Activated CD8-positive, alpha-beta memory T cell treated with anti-CD3 and anti-CD28 coated beads, Interleukin-2, amount 50 U/mL, for 1 hour (primary cell): ENCODE data around the gene EIF4B.

ENCODE experiments used
- DNase-seq: peaks from one replicate; pipeline ENCODE4 v3.0.0-alpha.2; 2020; ENCODE audit errors: extremely low read depth

The EIF4B gene

GRCh38 chr12:53044896-53045695 is 38.8 kb downstream of the EIF4B start:
- DNase-seq, result no peak

- DNase-seq, result no peak
These were observed 39.4 kb downstream of the EIF4B start for GRCh38 chr12:53045696-53046045.

GRCh38 chr12:53046655-53047220 is 40.5 kb downstream of the EIF4B start:
- no peak for DNase-seq

DNA sequence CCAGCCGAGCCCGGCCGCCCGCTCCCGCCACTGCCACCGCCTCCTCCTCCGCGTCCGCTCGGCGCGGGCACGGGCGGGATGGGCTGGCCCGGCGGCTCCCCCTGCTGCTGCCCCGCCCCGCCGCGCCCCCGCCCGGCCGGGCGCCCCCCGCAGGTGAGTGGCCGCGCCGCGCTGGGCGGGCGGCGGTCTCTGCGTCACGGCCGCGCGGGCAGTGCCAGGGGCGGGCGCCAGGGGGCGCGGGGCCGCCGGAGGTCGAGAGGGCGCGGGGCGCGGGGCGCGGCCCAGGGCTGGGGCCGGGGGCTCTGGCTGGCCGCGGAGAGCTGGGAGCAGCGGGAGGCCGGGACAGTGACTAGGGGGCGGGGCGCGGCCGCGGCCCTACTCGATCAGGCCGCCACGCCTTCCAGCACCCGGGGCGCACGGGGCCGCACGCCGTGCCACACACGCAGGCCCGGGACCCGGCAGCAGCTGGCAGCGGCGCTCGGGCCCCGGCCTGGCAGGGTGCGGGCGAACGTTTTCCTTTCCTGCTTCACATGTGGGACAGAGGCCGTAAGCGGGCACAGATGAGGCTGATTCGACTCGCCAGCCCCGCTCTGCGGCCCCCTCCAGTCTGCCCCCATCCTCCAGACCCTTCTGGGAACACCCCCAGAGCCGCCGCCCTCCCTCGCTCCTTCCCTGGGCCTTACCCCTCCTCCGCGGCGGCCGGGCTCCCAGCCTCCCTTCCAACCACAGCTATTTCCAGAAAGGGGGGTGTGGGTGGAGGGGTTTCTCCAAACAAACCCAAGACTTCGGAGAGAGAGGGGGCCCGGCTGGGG is 41.2 kb downstream of the EIF4B start:
- DNase-seq, result no peak

DNA sequence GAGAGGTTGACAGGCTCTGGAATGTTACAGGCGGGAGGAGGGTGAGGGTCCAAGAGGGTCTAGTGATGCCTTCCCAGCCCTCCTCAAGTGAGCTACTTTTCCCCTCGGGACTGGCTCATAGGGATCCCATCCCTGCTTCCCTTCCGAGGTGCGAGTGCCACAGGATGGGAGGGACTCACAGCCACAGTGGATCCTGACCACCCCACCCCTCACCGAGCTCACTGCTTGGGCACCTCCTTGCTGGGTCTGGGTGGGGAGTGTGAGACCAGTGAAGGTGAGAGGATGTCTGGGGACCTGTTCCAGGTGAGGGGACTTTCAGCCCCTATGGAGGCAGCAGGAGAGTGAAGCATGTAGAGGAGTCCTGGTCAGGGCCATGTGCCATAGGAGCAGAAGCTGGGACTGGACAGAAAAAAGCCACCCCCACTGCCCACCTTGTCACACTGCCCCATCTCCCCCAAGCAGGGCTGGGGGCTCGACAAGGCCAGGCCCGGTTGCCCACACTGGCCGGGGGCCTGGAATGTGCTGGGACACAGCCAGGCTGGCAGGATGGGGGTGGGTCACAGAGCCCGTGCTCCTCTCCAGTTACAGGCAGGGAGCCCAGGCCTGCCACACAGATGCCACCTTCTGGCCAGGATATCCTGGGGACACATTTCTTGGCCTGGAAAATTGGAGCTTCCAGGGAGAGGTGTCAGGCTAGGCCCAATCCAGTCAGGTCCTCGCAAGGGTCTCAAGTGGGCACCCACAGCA is 42.0 kb downstream of the EIF4B start:
- DNase-seq, result no peak

DNA sequence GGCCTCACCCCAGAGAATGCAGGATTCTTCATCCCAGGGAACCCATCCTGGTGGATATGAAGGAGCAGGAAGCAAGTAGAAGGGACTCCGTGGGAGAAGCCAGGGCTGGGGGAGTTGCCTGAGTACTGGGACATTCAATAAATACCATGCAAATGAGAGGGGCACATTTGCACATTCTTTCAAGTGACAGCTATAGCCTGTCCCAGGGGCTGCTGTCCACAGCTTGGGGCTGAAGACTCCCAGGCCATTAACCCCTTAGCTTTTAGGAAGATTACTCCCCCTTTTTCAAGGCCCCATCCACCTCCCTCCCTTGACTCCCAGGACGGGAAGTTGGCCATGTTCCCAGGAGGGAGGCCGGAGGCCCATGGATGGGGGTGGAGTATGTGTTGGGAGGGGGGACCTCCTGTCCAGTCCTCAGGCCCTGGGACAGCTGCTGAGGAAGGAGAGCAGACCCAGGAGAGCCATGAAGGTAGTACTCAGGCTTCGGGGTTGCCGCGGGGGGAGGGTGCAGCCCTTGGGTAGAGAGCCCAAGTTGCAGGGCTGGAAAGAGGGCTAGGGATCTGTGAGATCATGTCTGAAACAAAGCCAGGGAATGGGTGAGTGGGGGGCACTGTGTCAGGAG is 42.6 kb downstream of the EIF4B start:
- DNase-seq, result no peak

DNA sequence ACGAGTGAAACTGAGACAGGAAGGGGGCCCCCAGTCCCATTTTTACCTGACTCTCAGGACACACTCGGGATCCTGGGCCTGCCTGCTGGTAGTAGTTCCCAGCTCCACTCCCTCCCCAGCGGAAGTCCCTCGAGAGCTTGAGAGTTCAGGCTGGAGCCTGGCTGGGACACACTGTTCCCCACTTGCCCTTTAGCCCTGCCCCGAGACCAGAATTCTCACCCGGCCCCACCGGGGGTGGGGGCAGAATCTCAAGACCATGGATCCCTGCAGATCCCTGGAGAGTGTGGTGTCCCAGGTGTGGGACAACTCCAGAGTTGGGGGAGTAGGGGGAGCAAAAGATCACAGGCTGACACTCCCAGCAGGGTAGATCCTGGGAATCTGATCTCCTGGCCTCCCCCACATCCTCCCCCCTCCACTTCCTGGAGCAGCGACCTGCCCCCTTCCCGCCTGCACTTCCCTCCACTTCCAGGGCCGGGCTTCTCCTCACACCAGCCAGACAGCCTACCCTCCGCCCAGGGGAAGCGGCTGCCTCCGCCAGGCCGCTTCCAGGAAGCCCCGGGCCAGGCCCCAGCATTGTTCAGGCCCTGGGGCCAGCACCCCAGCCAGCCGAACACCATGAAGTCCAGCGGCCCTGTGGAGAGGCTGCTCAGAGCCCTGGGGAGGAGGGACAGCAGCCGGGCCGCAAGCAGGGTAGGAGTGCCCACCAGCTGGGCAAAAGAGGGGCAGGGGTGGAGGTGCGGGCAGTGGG is 43.5 kb downstream of the EIF4B start, which contains the start of gene TNS2:
TSS of gene TNS2 (plus strand) at position 495 of the 748 bp plus-strand sequence. CDS start at position 616, 121 bp downstream.
- no peak for DNase-seq

DNA sequence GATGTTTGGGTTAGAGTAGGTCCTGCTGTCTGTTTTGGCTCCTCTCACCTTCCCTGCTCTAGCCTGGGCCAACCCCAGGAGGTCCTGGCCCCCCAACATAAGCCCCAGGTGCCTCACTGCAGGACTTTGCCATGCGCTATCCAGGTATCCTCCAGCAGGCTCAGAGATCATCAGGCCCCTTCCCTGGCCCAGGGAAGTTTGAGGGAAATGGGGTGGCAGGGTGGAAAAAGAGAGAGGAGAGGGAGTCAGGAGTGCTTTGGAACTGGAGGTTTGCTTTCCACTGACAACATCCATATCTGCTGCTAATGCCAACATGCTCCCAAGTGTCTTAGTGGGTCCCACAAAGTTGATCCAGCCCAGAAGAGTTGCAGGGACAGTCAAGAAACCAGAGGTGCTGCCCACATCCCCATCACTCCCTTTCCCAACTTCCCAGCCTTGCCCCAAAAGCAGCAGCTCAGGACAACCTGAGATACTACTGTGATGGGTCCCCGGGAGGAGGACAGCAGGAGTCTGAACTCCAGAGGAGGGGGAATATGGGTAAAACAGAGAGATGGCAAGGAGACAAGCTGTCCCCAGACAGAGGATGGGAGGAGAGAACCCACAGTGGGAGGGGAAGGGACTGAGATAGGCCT is 44.3 kb downstream of the EIF4B start:
- DNase-seq, result no peak

DNA sequence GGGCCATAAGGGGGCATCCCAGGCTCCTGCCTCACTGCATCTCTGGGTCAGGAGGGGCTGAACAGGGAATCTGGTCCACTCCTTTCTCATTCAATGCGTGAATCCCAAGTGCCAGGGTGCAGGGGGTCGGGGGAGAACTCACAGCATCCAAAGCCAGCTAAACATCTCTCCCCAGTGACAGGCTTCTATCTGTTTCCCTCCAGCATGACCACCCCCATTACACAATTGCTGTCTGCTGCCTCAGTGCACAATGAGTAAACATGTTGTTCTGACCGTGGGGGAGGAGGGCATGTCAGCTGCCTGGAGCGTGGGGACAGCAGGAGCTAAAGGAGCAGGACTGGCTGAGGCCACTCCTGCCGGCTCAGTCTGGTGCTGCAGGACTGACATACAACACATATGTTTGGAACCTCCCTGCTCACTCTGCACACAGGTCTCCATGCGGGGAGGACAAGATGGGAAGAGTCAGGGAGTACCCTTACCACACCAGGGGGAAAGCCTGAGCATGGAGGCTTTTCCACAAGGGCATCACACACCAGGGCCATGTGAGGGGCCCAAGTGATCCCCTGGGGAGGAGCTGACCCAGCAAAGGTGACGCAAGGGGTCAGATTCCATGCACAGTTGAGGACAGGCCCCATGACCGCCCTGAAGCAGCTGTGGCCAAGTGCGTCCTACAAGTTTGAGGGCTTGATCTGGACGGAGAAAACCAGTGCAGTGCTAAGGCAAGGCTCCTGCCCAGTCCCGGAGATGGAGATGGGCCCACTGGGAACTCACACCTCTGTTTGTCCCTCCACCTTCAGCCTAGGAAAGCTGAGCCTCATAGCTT is 45.0 kb downstream of the EIF4B start:
- DNase-seq, result no peak

GRCh38 chr12:53051881-53052412 is 45.7 kb downstream of the EIF4B start:
- no peak for DNase-seq

DNA sequence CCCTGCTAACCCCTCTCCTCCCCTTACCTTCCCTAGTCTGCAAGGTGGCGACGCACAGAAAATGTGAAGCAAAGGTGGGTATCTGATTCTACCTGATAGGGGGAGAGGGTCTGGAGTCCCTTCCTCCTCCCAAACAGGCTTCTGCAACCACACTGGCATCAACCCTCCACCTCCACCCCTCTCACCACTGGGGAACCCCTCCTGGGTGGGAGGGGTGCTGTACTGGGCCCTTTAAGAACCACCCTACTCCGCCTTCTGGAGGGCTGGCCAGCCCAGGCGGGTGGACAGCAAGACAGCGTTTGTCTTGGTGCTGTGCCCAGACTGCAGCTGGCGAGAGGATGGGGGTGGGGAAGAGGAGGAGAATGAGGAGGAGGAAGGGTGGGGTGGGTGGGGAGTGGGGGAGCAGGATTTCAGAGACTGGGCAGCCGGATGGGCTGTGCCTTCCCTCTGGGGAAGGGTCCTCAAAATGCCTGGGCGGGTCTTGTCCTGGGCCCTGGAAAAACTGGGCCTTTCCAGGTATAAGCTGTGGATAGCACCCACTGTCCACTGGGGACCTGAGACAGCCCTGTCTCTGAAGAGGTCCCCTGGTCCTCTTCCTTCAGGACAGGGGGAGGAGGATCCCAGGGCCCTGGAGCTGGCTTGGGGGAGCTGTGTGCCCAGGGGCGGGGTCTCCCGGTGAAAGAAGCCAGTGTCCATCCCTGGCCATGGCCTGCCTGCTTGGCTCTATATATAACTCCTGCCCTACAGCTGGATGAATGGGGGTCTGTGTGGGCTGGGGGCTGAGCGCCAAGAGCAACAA is 46.4 kb downstream of the EIF4B start:
- no peak for DNase-seq

DNA sequence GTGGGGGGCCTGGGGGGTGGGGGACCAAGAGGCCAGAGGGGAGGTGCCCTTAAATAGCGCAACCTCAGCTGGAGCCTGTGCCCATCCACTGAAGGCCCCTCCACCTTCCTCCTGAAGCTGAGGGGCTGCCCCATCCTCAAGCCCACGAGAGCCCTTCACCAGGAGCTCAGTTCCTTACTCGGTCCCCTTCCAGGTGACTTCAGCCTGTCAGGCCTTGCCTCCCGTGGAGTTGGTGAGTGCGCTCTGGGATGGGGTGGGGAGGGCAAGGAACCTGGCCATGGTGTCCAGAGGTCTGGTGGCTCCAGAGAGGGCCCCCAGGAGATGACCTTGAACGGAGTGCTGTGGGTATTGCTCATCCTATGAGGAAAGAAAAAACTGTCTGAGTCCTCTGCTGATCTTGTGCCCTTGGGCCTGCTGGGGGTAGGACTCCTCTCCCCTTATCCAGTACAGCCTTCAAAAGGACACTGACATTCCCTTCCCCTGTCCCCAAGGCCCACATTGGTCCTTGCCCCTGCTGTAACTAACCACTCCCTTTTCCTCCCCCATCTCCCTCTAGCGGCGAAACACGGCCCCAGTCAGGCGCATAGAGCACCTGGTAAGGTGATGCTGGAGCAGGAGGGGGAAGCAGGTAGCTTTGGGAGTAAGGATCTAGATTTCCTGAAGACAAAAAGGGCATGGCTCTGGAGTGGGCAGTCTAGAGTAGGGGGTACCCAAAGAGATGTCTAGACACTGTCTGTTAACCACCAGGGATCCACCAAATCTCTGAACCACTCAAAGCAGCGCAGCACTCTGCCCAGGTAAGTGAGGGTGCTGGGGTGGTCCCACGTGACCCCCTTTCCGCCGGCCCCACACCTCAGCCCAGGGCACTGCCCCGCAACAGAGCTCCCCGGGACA is 47.2 kb downstream of the EIF4B start:
- DNase-seq, result no peak

GRCh38 chr12:53054112-53054878 is 48.0 kb downstream of the EIF4B start:
- DNase-seq, result peak; percentile 82

DNA sequence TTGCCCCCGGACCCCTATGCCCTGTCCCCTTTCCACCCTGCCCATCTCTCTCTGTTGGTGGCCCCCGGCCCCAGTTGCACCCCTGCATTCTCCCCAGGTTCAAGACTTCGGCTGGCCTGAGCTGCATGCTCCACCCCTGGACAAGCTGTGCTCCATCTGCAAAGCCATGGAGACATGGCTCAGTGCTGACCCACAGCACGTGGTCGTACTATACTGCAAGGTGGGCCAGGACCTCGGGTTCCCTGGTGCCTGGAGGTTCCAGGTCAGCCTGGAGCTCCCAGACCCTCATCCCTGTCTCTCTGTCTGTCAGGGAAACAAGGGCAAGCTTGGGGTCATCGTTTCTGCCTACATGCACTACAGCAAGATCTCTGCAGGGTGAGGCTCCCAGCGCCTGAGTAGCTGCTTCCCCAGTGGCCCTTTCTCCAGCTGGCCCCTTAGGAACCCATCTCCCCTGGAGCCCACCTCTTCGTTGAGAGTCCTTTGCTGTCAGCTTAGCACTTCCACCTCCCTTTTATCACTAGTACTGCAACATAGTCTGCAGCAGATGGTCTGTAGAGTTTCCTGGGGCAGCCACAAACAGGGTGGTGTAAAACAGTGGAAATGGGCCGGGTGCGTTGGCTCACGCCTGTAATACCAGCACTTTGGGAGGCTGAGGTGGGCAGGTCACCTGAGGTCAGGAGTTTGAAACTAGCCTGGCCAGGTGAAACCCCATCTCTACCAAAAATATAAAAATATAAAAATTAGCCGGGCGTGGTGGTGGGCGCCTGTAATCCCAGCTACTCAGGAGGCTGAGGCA is 49.4 kb downstream of the EIF4B start:
- no peak for DNase-seq

DNA sequence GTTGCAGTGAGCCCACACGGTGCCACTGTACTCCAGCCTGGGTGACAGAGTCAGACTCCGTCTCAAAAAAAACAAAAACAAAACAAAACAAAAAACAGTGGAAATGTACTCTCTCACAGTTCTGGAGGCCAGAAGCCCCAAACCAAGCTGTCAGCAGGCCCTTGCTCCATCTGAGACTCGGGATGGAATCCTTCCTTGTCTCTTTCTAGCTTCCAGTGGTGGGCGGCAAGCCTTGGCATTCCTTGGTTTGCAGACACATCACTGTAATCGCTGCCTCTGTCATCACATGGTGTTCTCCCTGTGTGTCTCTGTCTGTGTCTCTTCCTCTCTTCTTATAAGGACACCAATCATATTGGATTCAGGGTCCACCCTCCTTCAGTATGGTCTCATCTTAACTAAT is 50.0 kb downstream of the EIF4B start:
- DNase-seq, result no peak

DNA sequence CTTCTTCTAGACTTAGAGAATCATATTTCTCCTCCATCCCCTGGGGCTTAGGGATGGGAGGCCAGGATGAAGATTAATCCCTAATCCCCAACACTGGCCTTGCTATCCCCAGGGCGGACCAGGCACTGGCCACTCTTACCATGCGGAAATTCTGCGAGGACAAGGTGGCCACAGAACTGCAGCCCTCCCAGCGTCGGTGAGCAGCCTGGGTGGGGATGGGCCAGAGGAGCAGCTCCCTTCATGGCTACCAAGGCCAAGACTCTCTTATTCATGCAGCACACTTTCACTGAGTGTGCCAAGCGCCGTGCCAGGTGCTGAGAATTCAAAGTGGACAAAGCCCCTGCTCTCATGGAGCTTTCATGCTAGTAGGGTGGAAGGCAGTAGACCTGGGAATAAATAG is 50.6 kb downstream of the EIF4B start:
- DNase-seq, result no peak
